GM12892 (cell line): Measurements from ENCODE around the gene PGM1.

Experiments used
- DNase-seq: peaks from one replicate; pipeline ENCODE4 v3.0.0; 2011; ENCODE audit not compliant: insufficient read length
- FAIRE-seq: peaks from 2 replicates; lab custom pipeline; 2011; peaks lifted over from hg19 to GRCh38; lab: Jason Lieb, UNC
- POLR2A ChIP-seq: IDR thresholded peaks from 2 replicates; pipeline ENCODE4 v1.6.1; 2011; ENCODE audit warnings: low read depth, low read length, control low read depth
- POLR2AphosphoS5 ChIP-seq: IDR thresholded peaks from 2 replicates; pipeline ENCODE4 v1.6.1; 2011; ENCODE audit warnings: low read depth, low read length, control low read depth
- TAF1 ChIP-seq: IDR thresholded peaks from 2 replicates; pipeline ENCODE4 v1.6.1; 2011; ENCODE audit warnings: low read depth, mild to moderate bottlenecking, control low read depth, low read length, borderline replicate concordance

Gene PGM1

DNA sequence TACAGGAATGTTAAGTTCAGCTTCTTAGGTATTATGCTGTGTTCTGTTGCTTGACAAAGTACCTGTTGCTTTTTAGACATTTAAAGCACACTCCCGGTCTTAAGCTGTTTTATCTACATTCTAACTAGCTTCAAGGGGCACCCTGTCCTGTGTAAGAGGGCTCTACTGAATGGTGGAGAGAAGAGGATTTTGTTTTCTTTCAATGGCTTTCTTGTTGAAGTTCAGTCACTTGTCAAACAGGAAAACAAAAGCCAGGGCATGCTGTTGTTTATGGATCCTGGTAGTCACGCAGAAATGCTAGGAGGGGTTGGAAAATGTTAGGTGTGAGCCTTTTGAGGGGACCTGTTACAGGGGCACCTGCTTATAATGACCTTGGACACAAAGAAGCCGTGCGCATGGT, 30.7 kb downstream of the PGM1 start:
- DNase-seq (no peak), FAIRE-seq (no peak)
- TF ChIP-seq POLR2AphosphoS5 (no peak), TAF1 (no peak), POLR2A (no peak)

- TF ChIP-seq TAF1 (no peak), POLR2AphosphoS5 (no peak), POLR2A (no peak)
- DNase-seq (no peak), FAIRE-seq (no peak)
Measured at GRCh38 chr1:63624911-63625310, 31.7 kb downstream of the PGM1 start.

DNA sequence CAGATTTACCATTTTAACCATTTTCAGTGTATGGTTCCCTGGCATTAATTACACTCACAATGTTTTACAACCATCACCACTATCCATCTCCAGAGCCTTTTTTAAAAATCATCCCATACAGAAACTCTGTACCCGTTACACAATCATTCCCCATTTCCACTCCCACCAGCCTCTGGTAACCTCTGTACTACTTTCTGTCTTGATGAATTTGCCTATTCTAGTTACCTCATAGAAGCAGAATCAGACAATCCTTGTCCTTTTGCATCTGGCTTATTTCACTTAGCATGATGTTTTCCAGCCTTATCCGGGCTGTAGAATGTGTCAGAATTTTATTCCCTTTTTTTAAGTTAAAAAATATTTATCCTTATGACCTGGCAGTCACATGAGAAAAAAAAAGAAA, 33.0 kb downstream of the PGM1 start:
- FAIRE-seq = no peak
- no peak for TF ChIP-seq TAF1
- TF ChIP-seq POLR2AphosphoS5 = no peak
- no peak for TF ChIP-seq POLR2A
- no peak for DNase-seq

DNA sequence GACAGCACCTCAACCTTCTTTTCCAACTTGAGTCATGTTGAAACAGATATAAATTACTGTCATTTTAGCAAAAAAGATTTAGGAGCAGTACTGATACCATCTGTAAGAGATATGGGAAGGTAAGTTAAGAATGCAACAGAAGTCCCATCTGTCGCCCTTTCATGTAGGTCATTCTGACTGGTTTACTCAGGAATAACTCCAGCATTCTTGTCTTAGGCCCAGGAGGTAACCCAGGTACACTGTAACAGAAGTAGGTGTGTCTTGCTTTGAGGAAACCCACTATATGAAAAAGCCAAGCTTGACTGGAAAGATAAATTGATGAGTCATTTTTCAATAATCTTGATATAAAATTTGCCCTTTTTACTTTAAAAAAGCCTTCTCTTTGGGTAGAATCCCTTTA, 35.4 kb downstream of the PGM1 start:
- FAIRE-seq (no peak), DNase-seq (no peak)
- TF ChIP-seq TAF1 (no peak), POLR2A (no peak), POLR2AphosphoS5 (no peak)

DNA sequence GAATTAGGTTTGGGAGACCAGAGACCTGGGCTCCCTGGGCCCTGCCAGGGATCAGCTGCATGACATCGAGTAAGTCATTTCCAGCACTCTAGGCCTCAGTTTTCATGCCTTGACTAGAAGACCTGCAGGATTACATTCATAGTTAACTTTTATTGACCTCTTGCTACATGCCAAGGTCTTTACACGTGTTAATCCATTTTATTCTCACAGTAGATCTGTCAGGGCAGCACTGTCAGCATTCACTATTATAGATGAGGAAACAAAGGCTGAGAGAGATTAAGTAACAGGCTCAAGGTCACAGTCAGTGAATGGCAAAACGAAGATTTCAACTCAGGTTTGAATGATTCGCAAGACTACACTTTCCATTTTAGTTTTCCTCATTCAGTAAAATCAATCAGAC, 37.0 kb downstream of the PGM1 start:
- DNase-seq (no peak), FAIRE-seq (no peak)
- TF ChIP-seq POLR2A (no peak), POLR2AphosphoS5 (no peak), TAF1 (no peak)

DNA sequence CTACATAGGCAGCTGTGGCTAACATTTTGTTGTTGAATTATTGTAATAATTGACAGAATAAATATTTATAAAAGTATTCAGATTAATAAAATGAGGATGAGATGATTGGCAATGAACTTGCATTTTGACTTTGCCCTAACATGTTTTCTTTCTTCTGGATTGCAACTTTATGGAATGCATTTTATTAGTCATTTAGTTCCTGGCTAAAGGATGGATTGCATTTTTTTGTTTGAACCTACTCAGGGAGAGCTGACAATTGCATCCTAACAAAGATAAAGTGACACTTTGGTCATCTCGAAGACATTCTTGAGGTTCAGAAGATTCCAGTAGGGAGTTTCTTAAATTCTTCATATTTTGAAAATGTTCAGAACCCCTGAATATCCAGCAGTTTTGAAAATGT, 37.5 kb downstream of the PGM1 start:
- no peak for TF ChIP-seq POLR2A
- TF ChIP-seq POLR2AphosphoS5 = no peak
- no peak for TF ChIP-seq TAF1
- FAIRE-seq (no peak), DNase-seq (no peak)

- TF ChIP-seq POLR2A (no peak), TAF1 (no peak), POLR2AphosphoS5 (no peak)
- FAIRE-seq (no peak), DNase-seq (no peak)
Measured at GRCh38 chr1:63632110-63632509, 38.9 kb downstream of the PGM1 start.

GRCh38 chr1:63633281-63633680, 40.1 kb downstream of the PGM1 start:
- no peak for TF ChIP-seq POLR2A
- DNase-seq (no peak), FAIRE-seq (no peak)

DNA sequence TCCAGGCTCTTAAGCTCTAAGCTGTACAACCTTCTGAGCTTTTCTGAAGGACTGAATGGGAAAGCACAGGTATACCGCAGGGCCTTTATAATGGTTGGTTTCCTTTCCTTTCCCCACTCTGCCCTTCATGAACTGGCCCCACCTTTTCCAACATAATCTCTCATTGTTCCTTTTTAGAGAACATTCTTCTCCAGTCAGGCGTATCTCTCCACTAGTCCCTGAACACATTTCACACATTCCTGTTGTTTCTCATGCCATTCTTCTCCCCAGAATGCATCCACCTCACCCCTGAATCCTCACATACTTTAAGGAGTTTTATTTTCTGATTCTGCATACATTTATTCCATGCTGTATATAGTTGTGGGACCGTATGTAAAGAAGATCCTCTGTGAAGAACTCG, 41.3 kb downstream of the PGM1 start:
- TF ChIP-seq POLR2AphosphoS5 (no peak), TAF1 (no peak), POLR2A (no peak)
- DNase-seq = no peak
- FAIRE-seq = no peak

GRCh38 chr1:63635681-63636080, 42.5 kb downstream of the PGM1 start:
- TF ChIP-seq TAF1 (no peak), POLR2AphosphoS5 (no peak), POLR2A (no peak)
- DNase-seq = no peak
- no peak for FAIRE-seq

GRCh38 chr1:63636192-63637105, 43.2 kb downstream of the PGM1 start:
- no peak for FAIRE-seq
- TF ChIP-seq POLR2A (no peak), POLR2AphosphoS5 (no peak), TAF1 (no peak)

GRCh38 chr1:63638471-63638870, 45.3 kb downstream of the PGM1 start:
- TF ChIP-seq POLR2A (no peak), POLR2AphosphoS5 (no peak), TAF1 (no peak)
- no peak for FAIRE-seq
- no peak for DNase-seq

More at GRCh38 chr1:63636192-63637105, 43.2 kb downstream of the PGM1 start:
- no peak for DNase-seq
